Ascending aorta (tissue), 2 donors: ENCODE results near the gene ILDR1. TPM values are rescaled to one million over a fixed set of nuclear protein-coding genes. Genes with fewer than 3 reads are reported as not detected.
"Not testable (repeated sequence)": the region's sequence is repeated elsewhere in the genome, so short reads cannot be mapped to it uniquely, and the experiment has no call there.

ENCODE experiments used
- DNase-seq, 2 donors: peaks; one replicate each; pipeline ENCODE4 v3.0.0-alpha.2; 2019; ENCODE audit warnings: low spot score in 2 of 2
- H3K27ac ChIP-seq, 2 donors: fragments of 200-600 bp; sonication (generic); one replicate each; pipeline ENCODE4 v1.5.1; 2016 to 2017; ENCODE audit warnings: mild to moderate bottlenecking in 1 of 2
- H3K27me3 ChIP-seq: fragments of 200-600 bp; sonication (generic); one replicate; pipeline ENCODE4 v1.5.1; 2017
- H3K36me3 ChIP-seq, 2 donors: fragments of 200-600 bp; sonication (generic); one replicate each; pipeline ENCODE4 v1.5.1; 2016
- H3K4me1 ChIP-seq, 2 donors: fragments of 200-600 bp; sonication (generic); one replicate each; pipeline ENCODE4 v1.5.1; 2016 to 2017; ENCODE audit warnings: mild to moderate bottlenecking in 1 of 2
- H3K4me3 ChIP-seq, 2 donors: fragments of 200-600 bp; sonication (generic); one replicate each; pipeline ENCODE4 v1.5.1; 2016 to 2017; ENCODE audit warnings: mild to moderate bottlenecking in 1 of 2
- H3K9me3 ChIP-seq, 2 donors: fragments of 200-600 bp; sonication (generic); one replicate each; pipeline ENCODE4 v1.5.1; 2016
- intact Hi-C: fragments of 100-400 bp; cut with DNase I; formaldehyde crosslinking; loops from one replicate; pipeline ENCODE4 v1.15.1; 2023
- total RNA-seq: library from RNA; depleted of rRNA; stranded (reverse); fragments of >200 nt; gene quantifications from one replicate; pipeline ENCODE4 v1.1.0, GENCODE V29; 2016
- TF ChIP-seq, protein P1 (sequence below), 3 experiments: fragments of 200-600 bp in 2 of 3; fragments of 450-650 bp in 1 of 3; sonication (generic) in 2 of 3; IDR thresholded peaks; one replicate each; pipeline ENCODE4 v1.5.1; 2016 to 2019; ENCODE audit warnings: antibody characterized with exemption in 3 of 3, mild to moderate bottlenecking in 1 of 3, moderate library complexity in 1 of 3

The ILDR1 gene
- total RNA-seq, 1 donor from 2014 or later, result not detected

DNA sequence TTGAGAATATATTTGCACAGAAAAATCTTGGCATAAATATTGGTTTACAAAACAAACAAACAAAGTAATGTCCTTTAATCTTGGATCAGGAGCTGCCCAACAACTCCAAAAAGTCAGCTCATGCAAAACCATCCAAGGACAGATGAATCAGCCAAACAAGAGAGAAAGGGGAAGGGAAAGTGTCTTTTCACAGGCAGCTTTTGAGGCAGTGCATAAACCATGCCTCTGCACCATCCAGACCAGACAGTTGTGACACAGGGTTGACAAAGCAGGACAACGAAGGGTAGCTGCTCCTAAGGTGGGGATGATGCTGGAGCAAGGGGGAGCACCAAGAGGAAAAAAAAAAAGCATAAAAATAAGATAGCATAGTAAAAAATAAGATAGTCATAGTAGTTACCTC is 41.9 kb upstream of the ILDR1 start:
- Histone ChIP-seq H3K4me3 (no peak overlapping the region), H3K27me3 (no peaks in the 10 kb centered on the region), H3K9me3 (no peaks in the 10 kb centered on the region), H3K4me1 (no peaks in the 10 kb centered on the region), H3K36me3 (no peaks in the 10 kb centered on the region), H3K27ac (no peak overlapping the region)
- TF ChIP-seq, protein P1, sequence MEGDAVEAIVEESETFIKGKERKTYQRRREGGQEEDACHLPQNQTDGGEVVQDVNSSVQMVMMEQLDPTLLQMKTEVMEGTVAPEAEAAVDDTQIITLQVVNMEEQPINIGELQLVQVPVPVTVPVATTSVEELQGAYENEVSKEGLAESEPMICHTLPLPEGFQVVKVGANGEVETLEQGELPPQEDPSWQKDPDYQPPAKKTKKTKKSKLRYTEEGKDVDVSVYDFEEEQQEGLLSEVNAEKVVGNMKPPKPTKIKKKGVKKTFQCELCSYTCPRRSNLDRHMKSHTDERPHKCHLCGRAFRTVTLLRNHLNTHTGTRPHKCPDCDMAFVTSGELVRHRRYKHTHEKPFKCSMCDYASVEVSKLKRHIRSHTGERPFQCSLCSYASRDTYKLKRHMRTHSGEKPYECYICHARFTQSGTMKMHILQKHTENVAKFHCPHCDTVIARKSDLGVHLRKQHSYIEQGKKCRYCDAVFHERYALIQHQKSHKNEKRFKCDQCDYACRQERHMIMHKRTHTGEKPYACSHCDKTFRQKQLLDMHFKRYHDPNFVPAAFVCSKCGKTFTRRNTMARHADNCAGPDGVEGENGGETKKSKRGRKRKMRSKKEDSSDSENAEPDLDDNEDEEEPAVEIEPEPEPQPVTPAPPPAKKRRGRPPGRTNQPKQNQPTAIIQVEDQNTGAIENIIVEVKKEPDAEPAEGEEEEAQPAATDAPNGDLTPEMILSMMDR (IDR thresholded peaks at IDR 0.05), result no peak
- no peak for DNase-seq
- intact Hi-C loops, result no loop called here

DNA sequence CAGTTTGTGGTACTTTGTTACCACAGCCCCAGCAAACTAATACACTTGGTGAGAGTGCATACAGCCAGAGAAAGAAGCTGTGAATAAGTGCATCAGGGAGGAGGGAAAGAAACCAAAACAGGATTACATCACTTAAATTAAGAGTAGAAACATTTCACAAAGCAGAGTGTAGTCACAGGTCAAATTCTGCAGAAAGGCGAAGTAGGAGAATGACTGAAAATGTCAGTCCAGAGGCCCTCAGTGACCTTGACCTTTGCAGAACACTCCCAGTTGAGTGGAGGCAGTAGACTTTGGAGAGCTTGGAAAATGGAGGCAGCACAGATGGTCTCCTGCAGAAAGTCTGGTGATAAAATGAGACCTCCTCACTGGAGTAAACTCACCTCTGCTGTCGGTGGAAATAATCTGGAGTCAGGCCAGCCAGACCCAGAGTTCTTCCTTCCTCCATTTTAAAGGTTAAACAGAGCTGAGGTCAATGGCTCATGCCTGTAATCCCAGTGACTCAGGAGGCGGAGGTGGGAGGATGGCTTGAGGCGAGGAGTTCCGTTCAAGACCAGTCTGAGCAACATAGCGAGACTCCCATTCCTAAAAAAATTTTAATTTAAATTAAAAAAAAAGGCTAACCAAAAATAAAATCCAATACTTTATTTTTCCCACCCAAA is 38.1 kb upstream of the ILDR1 start:
- TF ChIP-seq, protein P1 (IDR thresholded peaks at IDR 0.05), result no peak
- H3K4me1 ChIP-seq, result no peaks in the 10 kb centered on the region
- H3K27me3 ChIP-seq, result no peaks in the 10 kb centered on the region
- DNase-seq, result no peak
- no peaks in the 10 kb centered on the region for H3K9me3 ChIP-seq
- H3K4me3 ChIP-seq, result no peak overlapping the region
- H3K27ac ChIP-seq, result no peak overlapping the region
- H3K36me3 ChIP-seq, result no peaks in the 10 kb centered on the region
- intact Hi-C loops, result no loop called here

DNA sequence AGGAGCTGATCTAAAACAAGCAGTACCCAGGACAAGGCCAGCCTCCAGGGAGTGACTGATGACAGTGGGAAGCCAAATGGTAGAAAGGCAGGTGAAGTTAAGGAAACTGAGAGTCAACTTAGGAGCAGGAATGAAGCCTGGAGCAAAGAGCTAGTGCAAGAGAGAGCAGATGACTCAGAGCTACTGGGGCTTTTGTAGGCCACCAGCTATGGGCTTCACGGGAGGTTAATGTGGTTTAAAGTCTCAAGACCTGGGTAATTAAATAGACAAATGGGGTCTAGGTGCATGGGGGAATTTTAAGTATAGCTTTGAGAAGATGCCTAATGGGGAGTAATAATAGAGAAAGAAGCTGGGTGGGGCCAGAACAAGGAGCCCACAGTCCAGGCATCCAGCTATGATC is 36.2 kb upstream of the ILDR1 start:
- DNase-seq, result no peak
- no peaks in the 10 kb centered on the region for H3K9me3 ChIP-seq
- H3K4me1 ChIP-seq, result no peaks in the 10 kb centered on the region
- H3K36me3 ChIP-seq, result no peaks in the 10 kb centered on the region
- H3K27ac ChIP-seq, result no peak overlapping the region
- TF ChIP-seq, protein P1 (IDR thresholded peaks at IDR 0.05), result no peak
- no peak overlapping the region for H3K4me3 ChIP-seq
- no peaks in the 10 kb centered on the region for H3K27me3 ChIP-seq
- intact Hi-C loops, result no loop called here

DNA sequence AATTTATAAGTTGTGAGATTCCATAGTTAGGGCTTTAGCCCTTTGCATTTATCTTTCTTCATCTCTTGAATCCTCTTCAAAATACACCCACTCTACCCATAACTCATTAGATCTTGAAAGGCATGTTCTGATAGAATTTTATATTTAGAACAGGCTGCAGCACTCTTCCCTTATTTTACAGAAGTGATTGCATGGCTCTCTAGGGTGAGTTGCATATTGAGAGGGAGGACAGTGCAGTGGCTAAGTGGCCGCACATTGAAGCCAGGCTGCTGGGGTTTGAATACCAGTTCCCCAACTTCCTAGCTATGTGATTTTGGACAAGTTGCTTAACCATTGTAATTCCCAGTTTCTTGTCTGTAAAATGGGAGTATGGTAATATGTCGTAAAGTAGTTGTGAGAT is 35.6 kb upstream of the ILDR1 start:
- Histone ChIP-seq H3K27me3 (no peaks in the 10 kb centered on the region), H3K4me3 (no peak overlapping the region), H3K9me3 (no peaks in the 10 kb centered on the region), H3K4me1 (no peaks in the 10 kb centered on the region), H3K36me3 (no peaks in the 10 kb centered on the region), H3K27ac (no peak overlapping the region)
- TF ChIP-seq, protein P1 (IDR thresholded peaks at IDR 0.05), result no peak
- DNase-seq, result no peak
- intact Hi-C loops, result no loop called here

DNA sequence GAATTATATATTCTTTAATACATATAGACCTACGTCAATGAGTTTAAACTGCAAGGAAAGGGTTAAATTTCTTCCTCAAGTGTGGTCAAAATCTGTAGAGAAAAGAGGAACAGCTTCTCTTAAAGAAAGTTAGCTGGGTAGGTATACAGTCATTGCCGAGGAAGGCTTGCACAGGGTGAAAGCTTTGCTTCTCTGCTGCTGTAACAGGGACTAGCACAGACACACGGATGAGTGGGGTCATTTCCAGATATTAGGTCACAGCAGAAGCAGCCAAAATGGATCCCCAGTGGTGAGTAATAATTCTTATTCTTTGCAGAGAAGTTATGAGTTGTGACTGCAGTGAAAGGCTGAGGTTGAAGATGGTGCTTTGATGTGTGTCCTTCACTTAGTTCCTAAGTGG is 33.2 kb upstream of the ILDR1 start, which contains the start of gene CD86:
TSS of gene CD86 (plus strand) at position 148 of the 400 bp plus-strand sequence. CDS start at position 276, 128 bp downstream.
- H3K4me3 ChIP-seq, result peak within 1 kb of the TSS; percentile 27 to 39
- no peak within 1 kb of the TSS for H3K27ac ChIP-seq
- TF ChIP-seq, protein P1 (IDR thresholded peaks at IDR 0.05), result no peak
- H3K4me1 ChIP-seq, result no peaks in the 10 kb centered on the region
- no peak for DNase-seq
- no peaks in the 10 kb centered on the region for H3K9me3 ChIP-seq
- H3K27me3 ChIP-seq, result no peaks in the 10 kb centered on the region
- intact Hi-C loops, result no loop called here
- no peaks in the 10 kb centered on the region for H3K36me3 ChIP-seq

DNA sequence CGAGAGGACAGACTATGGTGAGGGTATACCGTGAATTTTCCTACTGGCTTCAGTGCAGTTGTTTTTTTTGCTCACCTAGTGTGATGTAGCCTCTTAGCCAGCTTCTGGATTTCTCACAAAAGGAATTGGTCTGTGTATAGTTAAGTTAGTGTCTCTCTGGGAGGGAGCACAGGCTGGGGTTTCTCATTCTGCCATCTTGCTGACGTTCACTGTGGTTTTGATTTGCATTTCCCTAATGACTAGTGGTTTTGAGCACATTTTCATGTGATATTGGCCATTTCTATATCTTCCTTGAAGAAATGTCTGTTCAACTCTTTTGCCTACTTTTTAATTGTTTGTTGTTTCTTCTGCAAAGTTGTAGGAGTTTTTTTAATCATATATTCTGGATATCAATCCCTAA is 30.9 kb upstream of the ILDR1 start:
- Histone ChIP-seq H3K4me1 (no peaks in the 10 kb centered on the region), H3K4me3 (no peak overlapping the region), H3K9me3 (no peaks in the 10 kb centered on the region), H3K27ac (no peak overlapping the region), H3K36me3 (no peaks in the 10 kb centered on the region), H3K27me3 (no peaks in the 10 kb centered on the region)
- intact Hi-C loops, result no loop called here
- no peak for DNase-seq
- TF ChIP-seq, protein P1 (IDR thresholded peaks at IDR 0.05), result no peak

DNA sequence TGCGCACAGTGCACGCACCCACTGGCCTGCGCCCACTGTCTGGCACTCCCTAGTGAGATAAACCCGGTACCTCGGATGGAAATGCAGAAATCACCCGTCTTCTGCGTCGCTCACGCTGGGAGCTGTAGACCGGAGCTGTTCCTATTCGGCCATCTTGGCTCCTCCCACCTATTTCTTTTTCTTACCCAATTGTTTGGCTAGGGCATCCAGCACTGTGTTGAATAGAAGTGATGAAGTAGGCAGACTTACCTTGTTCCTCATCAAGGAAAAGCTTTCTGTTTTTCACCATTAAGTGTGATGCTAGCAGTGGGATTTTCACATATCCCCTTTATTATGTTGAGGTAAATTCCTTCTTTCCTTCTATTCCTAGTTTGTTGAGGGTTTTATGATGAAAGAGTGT is 25.7 kb upstream of the ILDR1 start:
- DNase-seq, H3K27me3 ChIP-seq, H3K9me3 ChIP-seq, H3K36me3 ChIP-seq, H3K4me1 ChIP-seq, H3K4me3 ChIP-seq, intact Hi-C loops, H3K27ac ChIP-seq: not testable (repeated sequence)

DNA sequence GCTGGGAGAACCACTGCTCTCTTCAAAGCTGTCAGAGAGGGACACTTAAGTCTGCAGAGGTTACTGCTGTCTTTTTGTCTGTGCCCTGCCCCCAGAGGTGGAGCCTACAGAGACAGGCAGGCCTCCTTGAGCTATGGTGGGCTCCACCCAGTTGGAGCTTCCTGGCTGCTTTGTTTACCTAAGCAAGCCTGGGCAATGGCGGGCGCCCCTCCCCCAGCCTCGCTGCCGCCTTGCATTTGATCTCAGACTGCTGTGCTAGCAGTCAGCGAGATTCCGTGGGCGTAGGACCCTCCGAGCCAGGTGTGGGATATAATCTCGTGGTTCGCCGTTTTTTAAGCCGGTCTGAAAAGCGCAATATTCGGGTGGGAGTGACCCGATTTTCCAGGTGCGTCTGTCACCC is 25.2 kb upstream of the ILDR1 start:
- H3K9me3 ChIP-seq, H3K27ac ChIP-seq, H3K4me1 ChIP-seq, H3K27me3 ChIP-seq, intact Hi-C loops, H3K4me3 ChIP-seq, DNase-seq, H3K36me3 ChIP-seq: not testable (repeated sequence)
